Dedifferentiated amniotic fluid mesenchymal stem cell (primary cell): ENCODE data around the gene ITSN1.
A peak's percentile ranks its signal among the peaks of the same experiment; 100 is the strongest.
"Not testable (repeated sequence)": the region's sequence is repeated elsewhere in the genome, so short reads cannot be mapped to it uniquely, and the experiment has no call there.

Experiments used
- DNase-seq: peaks from one replicate; pipeline ENCODE4 v3.0.0-alpha.2; 2016; ENCODE audit errors: extremely low spot score

Gene ITSN1

DNA sequence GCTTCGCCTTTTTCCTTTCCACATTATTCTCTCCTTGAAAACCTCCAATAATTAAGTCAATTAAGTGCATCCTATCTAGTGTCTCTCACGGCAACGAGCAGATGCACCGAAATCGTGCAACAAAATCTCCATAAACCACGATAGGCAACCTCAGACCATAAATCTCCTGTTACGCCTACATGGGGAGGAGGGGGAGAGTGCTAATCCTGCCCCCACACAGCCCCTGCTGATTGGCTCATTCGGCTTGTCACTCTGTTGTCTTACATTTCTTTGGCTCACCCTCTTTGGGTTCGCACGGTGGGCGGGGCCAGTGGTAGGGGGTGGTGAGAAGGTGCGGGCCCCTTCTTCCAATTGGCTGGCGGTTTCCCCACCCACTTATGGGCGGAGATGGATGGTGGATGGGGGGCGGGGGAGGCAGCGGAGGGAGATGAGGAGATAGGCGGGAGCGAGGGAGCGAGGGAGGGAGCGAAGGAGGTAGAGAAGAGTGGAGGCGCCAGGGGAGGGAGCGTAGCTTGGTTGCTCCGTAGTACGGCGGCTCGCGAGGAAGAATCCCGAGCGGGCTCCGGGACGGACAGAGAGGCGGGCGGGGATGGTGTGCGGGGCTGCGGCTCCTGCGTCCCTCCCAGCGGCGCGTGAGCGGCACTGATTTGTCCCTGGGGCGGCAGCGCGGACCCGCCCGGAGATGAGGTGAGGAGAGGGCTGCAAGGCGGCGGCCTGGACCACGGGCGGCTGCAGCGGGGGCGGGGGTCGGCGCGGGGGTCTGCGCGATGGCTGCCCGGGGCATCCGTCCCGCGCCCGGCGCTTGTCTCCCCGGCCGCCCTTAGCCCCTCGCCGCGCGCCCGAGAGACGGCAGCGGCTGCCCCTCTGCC, at the start of gene ITSN1:
Gene ITSN1 (plus strand): TSS at position 475 of the 869 bp plus-strand sequence. CDS start 76,328 bp downstream, outside the sequence.
- DNase-seq, result peak; percentile 99

DNA sequence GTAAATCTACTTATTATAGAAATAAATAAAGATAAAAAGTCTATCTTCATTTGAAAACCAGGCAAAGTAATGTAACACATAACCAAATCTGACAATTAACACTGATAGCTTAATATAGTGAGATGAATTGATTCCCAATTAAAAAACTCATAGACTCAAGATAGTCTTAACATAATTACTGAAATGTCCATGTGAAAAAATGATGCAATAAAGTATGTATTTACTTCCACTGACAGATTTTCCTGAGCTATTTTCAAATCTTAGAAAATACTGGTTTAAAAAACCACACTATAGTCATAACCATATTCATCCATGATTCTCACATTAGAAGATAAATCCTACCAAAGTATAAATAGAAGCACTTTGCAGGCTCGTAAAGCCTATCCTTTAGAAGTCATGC, 44.2 kb upstream of the ITSN1 start:
- no peak for DNase-seq

DNA sequence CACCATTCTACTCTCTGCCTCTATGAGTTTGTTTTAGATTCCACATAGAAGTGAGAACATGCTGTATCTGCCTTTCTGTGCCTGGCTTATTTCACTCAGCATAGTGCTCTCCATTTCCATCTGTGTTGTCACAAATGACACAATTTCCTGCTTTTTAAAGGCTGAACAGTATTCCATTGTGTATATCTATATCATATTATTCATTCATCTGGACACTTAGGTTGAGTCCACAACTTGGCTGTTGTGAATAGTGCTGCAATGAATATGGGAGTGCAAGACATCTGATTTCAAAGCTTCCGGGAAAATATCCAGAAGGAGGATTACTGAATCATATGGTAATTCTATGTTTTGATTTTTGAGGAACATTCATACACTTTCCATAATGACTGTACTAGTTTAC, 33.7 kb upstream of the ITSN1 start:
- DNase-seq, result peak; percentile 16

DNA sequence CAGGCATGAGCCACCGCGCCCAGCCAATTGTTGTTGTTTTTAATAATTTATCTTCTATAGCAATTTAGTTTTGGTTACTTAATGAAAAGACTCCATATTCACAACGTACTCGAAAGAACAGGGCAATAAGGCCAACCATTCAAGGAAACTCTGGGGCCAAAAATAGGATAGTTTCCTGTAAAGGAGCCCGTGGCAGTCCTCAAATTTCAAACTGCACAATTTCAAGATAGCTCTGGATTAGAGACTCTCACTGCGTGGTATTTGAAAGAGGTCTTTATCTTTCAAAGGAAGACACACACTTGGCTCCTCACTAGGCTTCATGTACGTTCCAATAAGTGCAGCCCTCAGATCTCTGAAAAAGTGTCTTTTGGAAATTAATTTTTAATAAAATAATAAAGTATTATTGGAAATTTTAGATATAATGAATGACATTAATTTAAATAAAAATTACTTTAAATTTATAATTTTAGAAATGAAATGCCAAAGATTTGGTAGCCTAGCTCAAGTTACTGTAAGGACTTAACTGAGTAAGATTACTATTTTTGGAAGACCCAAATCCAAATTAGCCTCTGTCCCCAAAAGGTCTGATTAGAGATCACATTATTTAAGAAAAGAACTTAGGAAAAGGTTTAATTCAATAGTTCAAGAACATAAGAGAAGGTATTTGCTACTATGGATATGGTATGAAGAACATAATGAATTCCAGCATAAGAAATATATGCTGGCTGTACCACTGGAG, 31.1 kb upstream of the ITSN1 start:
- no peak for DNase-seq

DNA sequence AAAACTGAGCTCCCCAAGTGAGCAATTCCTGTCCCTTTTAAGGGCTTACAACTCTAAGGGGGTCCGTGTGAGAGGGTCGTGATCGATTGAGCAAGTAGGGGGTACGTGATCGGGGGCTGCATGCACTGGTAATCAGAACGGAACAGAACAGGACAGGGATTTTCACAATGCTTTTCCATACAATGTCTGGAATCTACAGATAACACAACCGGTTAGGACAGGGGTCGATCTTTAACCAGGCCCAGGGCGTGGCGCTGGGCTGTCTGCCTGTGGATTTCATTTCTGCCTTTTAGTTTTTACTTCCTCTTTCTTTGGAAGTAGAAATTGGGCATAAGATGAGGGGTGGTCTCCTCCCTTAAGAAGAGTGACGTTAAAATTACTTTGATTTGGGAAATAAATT, 24.7 kb upstream of the ITSN1 start:
- not testable (repeated sequence) for DNase-seq

DNA sequence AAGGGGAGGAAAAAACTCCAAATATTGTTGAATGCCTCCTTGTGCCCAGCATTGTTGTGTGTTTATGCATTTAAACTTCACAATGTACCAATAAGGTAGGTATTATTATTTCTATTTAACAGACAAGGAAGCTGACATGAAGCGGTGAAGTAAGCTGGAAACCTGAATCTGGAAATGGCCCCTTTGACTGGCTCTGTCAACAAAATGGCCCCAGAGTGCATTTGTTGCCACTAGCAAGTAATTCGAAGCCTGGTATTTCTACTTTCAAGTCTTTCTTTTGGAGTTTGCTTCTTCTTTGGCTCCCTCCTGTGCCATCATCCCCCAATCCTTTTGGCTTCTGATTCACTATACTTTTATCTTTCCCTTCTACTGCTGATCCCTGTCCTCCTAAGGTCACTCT, 23.9 kb upstream of the ITSN1 start:
- no peak for DNase-seq

DNA sequence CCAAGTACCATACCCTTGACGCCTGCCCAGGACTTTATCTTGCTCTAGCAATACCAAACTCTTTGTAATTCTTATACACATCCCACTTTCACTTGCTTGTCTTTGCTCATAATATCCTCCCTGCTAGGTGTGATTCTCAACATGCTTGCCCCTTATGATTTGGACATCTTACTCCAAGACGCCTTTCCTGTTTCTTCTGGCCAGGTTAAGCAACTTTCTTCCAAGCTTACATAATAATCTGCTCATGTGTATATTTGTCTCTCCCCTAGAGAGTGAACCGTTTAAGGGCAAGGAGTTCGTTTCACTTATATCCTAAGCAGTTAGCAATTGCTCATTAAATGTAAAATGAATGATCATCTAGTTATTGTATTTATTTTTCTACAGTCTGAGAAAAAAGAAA, 22.6 kb upstream of the ITSN1 start:
- DNase-seq, result no peak

DNA sequence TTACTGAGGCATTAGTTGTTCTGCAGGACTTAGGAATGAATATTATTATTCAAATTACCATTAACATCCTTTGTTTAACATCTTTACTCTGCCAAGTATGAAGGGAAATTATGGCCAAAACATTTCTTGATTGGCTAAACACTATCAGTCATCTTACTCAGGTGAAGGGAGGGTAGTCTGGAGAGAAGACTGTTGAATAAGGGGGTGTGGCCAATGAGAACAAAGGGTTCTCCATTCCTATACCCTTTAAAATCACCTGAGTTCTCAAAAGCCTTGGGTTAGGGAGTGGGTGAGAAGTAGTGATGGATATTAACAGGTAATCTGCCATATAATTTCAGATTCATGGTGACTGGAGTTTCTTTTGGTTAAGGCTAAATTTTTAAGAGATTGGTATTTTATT, 20.0 kb upstream of the ITSN1 start:
- DNase-seq, result no peak

DNA sequence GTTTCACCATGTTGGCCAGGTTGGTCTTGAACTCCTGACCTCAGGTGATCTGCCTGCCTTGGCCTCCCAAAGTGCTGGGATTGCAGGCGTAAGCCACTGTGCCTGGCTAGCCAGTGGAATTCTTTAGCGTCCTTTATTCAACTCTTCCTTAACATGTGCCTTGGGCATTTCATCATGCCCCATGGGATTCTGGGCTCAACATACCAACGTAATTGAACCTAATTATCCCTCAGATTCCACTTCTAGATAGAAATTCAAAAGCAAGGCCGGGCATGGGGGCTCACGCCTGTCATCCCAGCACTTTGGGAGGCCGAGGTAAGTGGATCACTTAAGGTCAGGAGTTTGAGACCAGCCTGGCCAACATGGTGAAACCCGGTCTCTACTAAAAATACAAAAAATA, 16.1 kb upstream of the ITSN1 start:
- DNase-seq, result not testable (repeated sequence)

DNA sequence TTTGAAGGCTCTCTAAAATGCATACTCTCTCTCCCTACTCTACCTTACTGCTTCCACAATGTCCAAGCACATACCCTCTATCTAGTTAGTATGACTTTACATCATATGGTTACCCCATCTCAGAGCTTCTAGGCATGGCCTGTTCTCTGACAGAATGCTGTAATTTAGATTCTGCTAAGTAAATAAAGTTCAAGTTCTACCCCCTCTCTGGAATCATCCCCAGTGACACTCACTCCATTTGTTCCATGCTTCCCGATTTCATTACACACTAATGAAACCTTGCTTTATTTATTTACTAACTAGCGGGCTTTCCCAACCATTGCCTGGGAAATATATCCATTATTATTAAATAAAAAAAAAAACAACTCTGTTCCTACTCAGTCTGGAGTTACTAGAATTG, 8.0 kb upstream of the ITSN1 start:
- no peak for DNase-seq

DNA sequence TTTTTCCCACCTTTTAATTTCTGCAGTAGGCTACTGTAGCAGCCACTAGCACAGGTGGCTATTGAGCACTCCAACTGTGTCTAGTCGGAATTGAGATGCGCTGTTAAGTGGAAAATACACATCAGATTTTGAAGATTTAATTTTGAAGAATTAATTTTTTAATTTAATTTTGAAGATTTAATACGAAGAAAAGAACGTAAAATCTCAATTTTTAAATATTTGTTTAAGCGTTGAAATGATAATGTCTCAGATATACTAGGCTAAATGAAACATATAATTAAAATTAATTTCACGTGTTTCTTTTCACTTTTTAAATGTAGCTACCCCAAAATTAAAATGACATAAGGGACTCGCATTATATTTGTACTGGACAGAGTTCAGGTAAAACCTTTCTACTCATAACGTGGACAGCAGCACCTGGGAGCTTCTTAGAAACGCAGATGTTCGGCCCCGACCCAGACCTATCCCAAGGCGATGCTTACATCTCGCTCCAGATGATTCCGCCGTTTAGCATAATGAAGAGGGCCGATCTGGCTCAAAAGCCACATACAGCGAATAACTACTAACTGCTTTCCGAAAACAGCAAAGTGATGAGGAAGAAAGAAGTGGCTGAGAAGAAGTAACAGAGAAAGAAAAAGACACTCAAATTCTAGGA, 1.5 kb upstream of the ITSN1 start:
- peak; percentile 19 for DNase-seq

DNA sequence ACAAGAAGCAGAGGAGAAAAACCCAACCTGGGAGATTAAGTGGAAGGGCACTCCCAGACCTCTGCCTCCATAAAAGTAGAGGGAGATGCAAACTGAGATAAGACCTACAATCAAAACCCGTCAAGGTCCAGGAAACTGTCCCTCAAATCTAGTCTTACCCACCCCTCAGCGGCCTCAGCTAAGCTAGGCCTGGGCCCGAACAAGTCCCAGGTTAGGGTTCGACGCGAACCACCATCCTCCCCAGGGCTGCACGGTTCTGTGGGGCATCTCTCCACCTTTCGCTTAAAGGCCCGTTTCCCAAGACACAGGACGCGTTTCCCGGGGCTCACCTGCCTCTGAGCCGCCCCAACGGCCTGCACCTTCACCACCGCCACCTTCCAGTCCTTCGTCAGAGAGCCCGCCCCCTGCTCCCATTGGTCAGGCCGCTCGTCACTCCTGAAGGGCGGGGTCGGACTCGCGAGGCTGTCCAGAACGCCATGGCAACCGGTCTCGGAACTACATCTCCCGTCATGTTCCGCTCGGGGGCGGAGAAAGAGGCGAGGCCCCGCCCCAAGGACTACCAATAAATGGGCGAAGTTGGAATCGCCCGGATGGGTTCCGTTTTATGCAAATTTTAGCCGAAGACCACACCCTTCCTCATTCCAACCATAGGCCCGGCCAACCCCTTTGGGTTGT, 812 bp upstream of the ITSN1 start, which contains the start of gene CRYZL1:
Gene CRYZL1 (minus strand): TSS at position 390 of the 675 bp plus-strand sequence. CDS start 10,190 bp downstream, outside the sequence.
- peak; percentile 100 for DNase-seq

DNA sequence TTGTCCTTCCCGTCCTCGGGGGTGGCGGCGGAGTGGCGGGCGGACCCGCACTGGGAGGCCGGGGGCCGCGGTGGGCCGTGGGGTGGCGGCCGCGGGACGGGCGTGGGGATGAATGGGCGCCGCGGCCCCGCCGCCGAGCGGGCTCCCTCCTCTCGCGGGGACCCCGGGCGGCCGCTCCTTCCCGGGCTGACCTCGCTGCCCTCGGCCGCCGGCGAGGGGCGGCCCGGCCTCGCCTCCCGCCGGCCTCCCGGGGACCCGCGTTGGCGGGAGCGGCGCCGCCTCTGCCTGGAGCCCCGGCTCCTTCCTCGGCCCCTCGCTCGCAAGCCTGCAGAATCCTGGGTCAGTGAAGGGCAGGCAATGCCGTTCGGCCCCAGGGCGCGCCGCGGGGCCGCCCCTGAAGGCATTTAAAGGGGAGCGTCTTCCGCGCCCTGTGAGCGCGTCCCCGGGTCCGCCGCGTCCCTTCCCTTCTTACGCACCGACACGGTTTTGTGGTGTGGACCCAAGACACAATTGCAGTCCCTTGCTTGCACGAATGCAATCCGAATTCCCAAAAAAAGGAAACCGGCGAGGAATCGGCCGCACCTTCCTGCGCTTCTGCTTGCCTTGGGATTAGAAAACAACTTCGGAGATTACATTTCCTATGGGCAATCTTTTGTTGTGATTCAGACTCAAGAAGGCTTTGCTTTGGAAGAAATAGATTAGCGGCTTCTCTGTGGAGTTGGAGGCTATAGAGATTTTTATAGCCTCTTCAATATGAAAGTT, 776 bp downstream of the ITSN1 start:
- DNase-seq, result no peak

DNA sequence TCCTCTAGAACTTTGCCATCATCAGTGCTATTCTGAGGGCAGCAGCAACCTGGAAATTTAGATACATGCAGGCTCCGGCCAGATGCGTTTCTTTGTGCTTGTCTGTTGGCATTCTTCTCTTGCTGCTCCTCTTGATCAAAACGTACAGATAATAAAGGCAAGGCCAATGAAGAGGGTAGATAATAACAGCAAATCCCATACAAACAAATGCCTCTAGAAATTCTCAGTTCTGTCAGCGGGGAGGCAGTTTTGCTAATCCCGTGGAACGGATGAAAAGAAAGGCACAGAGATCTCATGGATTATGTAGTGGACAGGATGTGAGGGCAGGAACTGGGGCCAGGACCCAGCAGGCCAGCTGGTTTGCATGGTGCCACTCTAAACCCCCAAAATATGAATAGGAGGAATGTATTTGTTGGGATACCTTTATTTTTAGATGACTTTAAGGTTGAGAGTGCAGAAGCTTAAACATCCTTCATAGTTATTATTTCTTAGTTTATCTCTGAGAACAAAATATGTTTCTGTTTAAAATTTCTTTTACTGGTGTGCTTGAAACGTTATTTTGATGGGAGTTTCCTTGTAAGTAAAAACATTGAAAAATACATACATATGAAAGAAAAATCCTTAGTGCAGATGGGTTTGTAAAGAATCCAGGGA, 1.5 kb downstream of the ITSN1 start:
- DNase-seq, result no peak

DNA sequence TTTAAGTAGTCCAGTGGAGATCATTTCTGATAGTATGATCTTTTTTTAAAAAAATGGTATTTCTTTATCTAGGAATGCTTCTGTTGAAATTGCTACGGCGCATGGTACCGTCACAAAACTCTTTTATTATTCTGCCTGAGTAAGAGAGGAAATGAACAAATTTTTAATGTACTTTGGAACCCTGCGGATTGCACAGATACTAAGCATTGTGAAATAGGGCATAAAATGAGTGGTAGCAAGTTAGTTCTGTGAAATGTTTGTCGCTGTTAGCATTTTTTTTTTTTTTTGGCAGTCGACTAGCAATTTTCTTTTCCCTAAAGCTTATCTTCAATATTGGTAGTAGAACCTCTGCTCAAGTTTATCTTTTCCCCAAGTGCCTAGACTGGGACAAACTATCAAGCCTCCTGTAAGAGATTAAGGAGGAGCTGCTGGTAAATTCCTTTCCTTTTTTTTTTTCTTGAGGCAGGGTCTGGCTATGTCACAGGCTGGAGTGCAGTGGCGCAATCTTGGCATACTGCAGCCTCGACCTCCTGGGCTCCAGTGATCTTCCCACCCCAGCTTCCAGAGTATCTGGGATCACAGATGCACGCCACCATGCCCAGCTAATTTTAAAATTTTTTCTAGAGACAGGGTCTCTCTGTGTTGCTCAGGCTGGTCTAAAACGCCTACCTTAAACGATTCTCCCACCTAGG, 2.2 kb downstream of the ITSN1 start:
- no peak for DNase-seq

DNA sequence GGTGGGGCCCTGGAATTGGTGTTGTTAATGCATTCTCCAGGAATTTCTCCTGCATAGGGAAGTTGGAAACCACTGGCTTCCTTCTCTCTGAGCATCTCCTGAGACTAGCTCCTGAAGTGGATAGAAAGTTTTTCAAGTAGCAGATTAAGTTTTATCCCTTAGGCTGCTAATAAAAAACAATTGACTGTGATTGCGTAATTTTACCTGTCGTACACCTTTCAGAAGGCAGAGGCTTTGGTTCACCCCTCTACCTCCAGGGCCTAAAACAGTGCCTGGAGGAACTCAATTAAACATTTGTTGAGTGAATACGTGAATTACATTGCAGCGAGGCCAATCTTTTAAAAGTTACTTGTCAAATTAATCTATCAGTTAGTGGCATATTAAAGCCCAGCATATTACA, 3.4 kb downstream of the ITSN1 start:
- no peak for DNase-seq

DNA sequence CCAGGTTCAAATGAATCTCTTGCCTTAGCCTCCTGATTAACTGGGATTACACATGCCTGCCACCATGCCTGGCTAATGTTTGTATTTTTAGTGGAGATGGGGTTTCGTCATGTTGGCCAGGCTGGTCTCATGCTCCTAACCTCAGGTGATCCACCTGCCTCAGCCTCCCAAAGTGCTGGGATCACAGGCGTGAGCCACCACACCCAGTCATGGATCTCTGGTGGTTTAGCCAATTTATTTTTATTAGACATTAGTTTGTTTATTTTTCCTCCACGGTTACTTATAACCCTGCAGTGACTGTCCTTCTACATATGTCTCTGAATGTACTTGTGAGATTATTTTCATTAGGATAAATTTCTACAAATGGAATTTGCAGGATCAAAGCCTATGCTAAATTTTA, 5.3 kb downstream of the ITSN1 start:
- DNase-seq, result no peak

DNA sequence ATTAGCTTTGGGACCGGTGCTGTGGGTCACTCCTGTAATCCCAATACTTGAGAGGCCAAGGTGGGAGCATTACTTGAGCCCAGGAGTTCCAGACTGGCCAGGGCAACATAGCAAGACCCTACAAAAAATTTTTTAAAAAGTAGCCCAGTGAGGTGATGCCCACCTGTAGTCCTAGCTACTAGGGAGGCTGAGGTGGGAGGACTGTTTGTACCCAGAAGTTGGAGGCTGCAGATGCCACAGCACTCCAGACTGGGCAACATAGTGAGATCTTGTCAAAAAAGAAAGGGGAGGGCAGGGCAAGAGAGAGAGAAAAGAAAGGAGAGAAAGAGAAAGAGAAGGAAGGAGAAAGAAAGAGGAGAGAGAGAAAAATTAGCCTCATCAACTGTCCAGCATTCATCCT, 6.3 kb downstream of the ITSN1 start:
- no peak for DNase-seq

DNA sequence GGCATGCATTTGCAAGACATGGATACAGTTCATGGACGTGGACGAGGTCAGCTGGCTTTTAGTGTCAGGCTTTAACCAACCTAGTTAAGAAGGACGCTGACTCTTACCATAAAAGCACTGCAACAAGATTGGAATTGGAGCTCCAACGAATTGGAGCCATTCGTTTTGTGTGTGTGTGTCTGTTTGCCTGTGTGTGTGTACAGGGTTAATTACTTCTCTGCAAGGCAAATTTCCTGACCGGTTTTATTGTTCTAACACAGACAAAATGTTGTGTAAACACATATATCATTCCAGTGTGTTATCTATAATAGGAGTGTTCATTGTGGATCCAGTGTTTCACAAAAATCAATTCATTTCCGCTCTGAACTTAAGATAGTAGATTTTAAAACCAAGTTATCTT, 7.9 kb downstream of the ITSN1 start:
- DNase-seq, result no peak

DNA sequence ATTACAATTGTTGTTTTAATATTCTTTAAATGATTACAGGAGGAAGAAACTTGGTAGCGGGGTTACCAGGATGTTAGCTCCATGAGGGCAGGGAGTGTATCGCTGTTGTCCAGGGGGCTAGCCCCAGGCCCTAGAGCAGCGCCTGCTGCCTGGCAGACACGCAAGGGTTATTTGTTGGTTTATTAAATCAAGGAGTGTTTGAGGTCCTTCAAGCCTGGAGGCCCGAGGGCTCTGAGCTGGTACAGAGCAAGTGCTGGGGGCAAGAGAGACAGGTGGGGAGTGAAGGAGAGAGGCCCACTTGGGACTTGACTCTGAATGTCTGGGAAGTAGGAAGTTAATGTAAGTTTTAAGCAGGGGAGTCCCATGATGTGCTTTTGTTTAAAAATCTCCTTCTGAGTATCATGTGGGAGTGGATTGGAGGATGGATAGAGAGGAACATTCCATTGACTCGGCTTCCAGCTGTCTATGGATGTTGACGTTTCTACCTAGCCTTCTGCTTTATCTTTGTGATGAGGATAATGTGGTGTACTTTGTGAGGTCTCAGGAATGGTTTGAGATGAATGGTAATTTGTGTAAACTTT, 8.7 kb downstream of the ITSN1 start:
- DNase-seq, result no peak
